KG1 (cell line): ENCODE results near the gene LHX4.

Experiments used
- DNase-seq: peaks from one replicate; lab custom pipeline; 2025; lab: John Stamatoyannopoulos, UW

The LHX4 gene

GRCh38 chr1:180257486-180257885 is 27.4 kb downstream of the LHX4 start:
- DNase-seq, result no peak

GRCh38 chr1:180258290-180258689 is 28.2 kb downstream of the LHX4 start:
- DNase-seq, result no peak

GRCh38 chr1:180258935-180259334 is 28.9 kb downstream of the LHX4 start:
- DNase-seq, result no peak

- DNase-seq, result no peak
Observed at GRCh38 chr1:180259431-180260338, 29.6 kb downstream of the LHX4 start.

GRCh38 chr1:180260541-180260940 is 30.5 kb downstream of the LHX4 start:
- DNase-seq, result no peak

GRCh38 chr1:180261030-180261429 is 31.0 kb downstream of the LHX4 start:
- DNase-seq, result no peak

GRCh38 chr1:180261524-180262155 is 31.6 kb downstream of the LHX4 start:
- DNase-seq, result no peak

- DNase-seq, result no peak
Observed at GRCh38 chr1:180262628-180263488, 32.8 kb downstream of the LHX4 start.

GRCh38 chr1:180264595-180264994 is 34.5 kb downstream of the LHX4 start:
- no peak for DNase-seq

- no peak for DNase-seq
Observed at GRCh38 chr1:180265201-180265600, 35.1 kb downstream of the LHX4 start.

- DNase-seq, result no peak
Observed at GRCh38 chr1:180265871-180266270, 35.8 kb downstream of the LHX4 start.

GRCh38 chr1:180266275-180267210 is 36.5 kb downstream of the LHX4 start:
- no peak for DNase-seq

- no peak for DNase-seq
Observed at GRCh38 chr1:180267211-180267561, 37.1 kb downstream of the LHX4 start.

GRCh38 chr1:180267761-180268555 is 37.9 kb downstream of the LHX4 start:
- no peak for DNase-seq

GRCh38 chr1:180268556-180269075 is 38.6 kb downstream of the LHX4 start:
- no peak for DNase-seq

GRCh38 chr1:180269645-180270529 is 39.8 kb downstream of the LHX4 start:
- no peak for DNase-seq

- no peak for DNase-seq
Observed at GRCh38 chr1:180270530-180271271, 40.6 kb downstream of the LHX4 start.
